HG03175 (cell line): ENCODE data around the gene ADAM23.
A peak's percentile ranks its signal among the peaks of the same experiment; 100 is the strongest.
"Not testable (repeated sequence)": the region's sequence is repeated elsewhere in the genome, so short reads cannot be mapped to it uniquely, and the experiment has no call there.

Experiments used
- ATAC-seq: cut with Tn5 transposase; IDR thresholded peaks from one replicate; pipeline ENCODE4 v1.9.1; 2021; ENCODE audit warnings: mild to moderate bottlenecking, moderate library complexity; ENCODE audit not compliant: unreplicated experiment

Gene ADAM23, protein sequence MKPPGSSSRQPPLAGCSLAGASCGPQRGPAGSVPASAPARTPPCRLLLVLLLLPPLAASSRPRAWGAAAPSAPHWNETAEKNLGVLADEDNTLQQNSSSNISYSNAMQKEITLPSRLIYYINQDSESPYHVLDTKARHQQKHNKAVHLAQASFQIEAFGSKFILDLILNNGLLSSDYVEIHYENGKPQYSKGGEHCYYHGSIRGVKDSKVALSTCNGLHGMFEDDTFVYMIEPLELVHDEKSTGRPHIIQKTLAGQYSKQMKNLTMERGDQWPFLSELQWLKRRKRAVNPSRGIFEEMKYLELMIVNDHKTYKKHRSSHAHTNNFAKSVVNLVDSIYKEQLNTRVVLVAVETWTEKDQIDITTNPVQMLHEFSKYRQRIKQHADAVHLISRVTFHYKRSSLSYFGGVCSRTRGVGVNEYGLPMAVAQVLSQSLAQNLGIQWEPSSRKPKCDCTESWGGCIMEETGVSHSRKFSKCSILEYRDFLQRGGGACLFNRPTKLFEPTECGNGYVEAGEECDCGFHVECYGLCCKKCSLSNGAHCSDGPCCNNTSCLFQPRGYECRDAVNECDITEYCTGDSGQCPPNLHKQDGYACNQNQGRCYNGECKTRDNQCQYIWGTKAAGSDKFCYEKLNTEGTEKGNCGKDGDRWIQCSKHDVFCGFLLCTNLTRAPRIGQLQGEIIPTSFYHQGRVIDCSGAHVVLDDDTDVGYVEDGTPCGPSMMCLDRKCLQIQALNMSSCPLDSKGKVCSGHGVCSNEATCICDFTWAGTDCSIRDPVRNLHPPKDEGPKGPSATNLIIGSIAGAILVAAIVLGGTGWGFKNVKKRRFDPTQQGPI

DNA sequence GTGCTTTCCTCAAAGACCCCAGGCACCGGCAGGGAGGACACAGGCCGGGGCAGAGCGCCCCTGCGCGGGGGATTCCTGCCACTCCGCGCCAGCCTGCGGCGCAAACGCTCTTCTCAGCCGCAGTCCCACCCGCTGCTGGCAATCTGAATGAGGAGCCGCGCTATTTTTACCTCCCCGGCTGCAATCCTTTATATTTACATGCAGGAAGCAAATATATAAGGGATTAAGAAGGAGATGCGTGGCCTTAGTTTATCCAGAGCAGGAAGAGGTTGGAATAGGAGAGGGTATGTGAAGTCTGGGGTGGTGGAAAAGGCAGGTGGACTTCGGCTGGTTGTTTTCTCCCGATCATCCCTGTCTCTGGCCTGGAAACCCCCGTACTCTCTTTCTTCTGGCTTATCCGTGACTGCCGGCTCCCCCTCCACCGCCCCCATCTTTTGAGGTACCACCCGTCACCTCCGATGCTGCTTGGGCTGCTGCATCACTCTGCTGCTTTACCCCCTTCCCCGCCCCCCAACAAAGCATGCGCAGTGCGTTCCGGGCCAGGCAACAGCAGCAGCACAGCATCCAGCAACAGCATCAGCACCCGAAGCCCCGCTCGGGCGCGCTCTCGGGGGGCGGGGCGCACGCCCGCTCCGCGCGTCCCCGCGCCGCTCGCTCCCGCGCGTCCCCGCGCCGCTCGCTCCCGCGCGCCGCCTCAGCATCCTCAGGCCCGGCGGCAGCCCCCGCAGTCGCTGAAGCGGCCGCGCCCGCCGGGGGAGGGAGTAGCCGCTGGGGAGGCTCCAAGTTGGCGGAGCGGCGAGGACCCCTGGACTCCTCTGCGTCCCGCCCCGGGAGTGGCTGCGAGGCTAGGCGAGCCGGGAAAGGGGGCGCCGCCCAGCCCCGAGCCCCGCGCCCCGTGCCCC lies at the start of gene ADAM23:
Gene ADAM23 (plus strand): TSS at position 700 of the 902 bp plus-strand sequence. CDS start 335 bp downstream, outside the sequence.
- ATAC-seq, result peak; percentile 30

DNA sequence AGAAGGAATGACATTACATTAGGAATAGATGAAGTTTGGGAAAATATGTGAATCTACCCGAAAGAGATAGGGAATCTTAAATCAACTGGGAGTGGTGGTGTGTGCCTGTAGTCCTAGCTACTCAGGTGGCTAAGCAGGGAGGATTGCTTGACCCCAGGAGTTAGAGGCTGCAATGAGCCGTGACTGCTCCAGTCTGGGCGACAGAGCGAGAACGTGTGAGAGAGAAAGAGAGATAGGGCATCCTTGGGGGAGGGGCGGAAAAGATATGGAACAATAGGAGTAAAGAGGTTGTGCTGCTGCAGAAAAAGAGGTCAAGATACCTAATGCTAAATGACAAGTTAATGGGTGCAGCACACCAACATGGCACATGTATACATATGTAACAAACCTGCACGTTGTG lies 47.1 kb upstream of the ADAM23 start:
- no peak for ATAC-seq

DNA sequence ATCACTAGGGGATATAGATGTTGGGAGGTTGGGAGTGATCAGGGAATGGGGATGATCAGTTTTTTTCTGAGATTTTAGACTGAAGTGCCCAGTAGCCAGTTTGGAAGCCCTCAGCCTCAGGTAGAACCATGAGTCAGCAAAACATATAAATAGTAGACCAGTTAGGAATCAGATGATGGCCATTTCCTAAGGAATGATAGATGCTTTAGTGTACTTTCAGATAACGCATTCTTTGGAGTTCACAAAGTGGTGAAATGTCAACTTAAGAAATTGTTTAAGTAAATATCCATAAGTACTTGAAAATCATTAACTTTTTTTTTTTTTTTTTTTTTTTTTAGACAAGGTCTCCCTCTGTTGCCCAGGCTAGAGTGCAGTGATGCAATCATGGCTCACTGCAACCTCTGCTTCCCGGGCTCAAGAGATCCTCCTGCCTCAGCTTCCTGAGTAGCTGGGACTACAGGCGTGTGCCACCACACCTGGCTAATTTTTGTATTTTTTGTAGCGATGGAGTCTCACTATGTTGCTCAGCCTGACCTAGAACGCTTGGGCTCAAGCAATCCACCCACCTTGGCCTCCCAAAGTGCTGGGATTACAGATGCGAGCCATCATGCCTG lies 40.3 kb upstream of the ADAM23 start:
- ATAC-seq, result not testable (repeated sequence)

DNA sequence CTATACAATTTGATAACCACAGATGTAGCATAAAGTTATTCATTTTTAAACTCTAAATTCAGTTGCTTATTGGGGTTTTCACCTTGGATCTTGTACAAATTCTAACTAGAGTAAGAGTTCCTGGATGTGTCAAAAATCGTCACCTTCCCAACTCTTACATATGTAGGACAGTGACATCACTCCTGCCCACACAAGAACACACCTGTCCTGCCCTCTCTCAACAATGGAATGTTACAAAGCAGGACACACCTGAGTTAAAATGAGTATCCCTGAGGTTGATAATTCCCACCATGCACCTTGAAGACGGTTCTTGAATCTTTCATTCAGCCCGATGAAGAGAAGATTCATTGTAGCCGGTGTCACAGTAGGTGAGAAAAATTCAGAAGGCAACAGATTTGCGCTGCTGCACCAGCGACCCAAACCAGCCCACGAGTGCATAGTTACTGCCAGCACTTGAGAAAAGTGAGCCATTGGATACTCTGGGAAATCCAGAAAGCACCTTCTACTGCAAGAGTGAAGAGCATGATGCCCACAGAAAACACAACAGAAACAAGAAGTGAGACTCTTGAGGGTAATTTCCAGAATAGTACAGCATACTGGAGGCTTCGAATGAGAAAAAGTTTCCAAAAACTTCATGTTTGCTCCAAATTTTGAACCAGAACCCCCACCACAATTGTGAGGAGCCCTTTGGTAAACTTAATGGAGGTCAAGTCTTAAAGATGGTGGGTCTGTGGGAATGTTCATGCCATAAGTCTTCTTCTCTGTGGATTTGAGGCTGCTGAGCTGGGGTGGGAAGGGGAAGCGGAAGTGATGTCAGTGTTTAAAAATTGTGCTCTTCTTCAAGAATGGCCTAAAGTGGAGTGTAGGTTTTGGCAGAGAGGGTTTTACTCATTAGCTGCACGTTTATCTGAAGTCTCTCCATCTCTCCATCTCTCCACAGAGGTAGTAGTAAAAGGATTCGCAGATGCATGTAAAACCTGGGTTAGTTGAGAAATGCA lies 34.7 kb upstream of the ADAM23 start:
- peak; percentile 76 for ATAC-seq

DNA sequence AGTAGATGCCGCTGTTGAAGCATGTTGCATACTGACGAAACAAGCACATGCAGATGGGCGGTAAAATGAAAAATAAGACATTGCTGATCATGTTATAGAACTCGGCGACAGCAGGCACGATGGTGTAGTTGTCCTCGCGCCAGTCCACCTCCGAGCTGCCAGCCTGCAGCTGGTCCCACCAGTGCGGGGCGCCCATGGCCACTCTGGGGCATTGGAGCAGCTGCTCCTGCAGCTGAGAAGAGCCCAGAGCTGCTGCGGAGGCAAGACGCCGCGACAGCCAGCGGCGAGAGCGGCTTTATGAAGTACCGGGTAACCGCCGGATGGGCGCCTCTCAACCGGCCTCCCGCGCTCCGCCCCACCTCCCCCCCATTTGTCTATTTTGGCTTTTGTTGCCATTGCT lies 32.6 kb upstream of the ADAM23 start:
- ATAC-seq, result no peak

DNA sequence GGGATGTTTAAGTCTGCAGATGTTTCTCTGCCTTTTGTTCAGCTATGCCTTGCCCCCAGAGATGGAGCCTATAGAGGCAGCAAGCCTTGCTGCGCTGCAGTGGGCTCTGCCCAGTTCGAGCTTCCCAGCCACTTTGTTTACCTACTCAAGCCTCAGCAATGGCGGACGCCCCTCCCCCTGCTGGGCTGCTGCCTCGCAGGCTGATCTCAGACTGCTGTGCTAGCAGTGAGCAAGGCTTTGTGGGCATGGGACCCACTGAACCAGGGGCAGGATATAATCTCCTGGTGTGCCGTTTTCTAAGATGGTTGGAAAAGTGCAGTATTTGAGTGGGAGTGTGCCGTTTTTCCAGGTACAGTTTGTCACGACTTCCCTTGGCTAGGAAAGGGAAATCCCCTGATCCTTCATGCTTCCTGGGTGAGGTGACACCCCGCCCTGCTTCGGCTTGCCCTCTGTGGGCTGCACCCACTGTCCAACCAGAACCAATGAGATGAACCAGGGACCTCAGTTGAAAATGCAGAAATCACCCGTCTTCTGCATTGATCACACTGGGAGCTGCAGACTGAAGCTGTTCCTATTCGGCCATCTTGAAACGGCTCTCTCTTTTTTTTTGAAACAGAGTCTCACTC lies 27.6 kb upstream of the ADAM23 start:
- ATAC-seq, result no peak

DNA sequence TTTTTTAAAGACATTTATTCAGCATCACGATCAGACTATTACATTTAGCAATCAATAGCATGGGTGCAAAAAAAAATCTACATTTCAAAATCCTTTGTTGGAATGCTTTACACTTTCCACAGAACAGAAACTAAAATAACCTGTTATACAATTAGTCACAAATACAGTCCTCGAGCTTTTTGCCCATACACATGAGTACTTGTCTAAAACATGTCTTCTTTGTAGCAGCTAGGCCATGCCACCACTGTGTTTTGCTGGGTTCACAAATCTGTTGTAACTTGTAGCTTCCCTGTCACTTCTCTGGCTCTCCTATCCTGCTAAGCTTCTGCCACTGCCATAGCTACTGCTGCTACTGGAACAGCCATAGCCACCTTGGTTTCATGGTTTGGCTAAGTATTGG lies 24.4 kb upstream of the ADAM23 start:
- no peak for ATAC-seq

DNA sequence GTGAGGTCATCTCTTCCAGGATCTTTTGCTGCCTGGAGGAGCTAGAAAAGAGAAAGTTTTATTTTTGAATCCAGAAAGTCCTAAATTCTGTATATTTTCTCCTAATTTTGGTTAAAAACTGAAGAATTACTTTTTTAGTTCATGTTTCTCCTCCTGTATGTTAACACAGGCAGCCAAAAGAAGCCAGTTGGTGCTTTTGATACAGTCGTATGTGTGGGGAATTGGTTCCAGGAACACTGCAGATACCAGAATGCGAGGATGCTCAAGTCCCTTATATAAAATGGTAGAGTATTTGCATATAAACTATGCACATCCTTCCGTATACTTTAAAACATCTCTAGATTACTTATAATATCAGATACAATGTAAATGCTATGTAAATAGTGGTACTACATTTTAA lies 22.6 kb upstream of the ADAM23 start:
- no peak for ATAC-seq

DNA sequence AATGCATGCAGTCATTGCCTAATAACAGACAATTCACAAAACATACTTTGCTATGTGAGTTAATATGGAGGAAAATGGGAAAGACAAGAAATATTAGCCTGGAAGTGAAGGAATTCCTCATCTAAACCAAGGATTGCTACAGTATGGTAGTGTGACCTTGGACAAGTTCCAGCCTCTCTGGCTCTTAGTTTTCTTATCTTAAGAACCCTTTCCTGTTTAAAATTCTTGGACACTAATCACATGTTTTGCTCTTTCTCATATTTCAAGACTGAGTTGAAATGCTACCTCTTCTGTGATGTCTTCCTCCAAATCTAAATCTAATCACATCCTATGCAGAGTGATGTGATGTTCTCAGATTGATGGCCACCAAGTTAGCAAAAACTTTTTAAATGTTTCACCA lies 20.8 kb upstream of the ADAM23 start:
- no peak for ATAC-seq

DNA sequence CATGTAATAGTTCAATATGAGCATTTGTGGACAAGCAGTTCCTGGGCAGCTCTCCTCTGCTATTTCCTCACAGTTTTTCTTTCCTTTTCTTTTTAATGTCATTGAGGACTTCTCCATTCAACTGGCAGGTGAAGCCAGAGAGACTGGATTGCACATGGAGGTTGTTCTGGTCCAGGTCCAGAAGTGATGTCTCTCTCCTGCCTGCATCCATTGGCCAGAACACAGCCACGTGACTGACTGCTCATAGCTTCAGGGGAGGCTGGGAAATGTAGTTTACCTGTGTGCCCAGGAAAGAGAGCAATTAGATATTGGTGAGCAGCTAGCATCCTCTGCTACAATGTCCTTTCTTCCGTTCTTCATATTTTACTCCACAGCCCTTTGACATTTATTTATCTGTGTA lies 20.2 kb upstream of the ADAM23 start:
- no peak for ATAC-seq

DNA sequence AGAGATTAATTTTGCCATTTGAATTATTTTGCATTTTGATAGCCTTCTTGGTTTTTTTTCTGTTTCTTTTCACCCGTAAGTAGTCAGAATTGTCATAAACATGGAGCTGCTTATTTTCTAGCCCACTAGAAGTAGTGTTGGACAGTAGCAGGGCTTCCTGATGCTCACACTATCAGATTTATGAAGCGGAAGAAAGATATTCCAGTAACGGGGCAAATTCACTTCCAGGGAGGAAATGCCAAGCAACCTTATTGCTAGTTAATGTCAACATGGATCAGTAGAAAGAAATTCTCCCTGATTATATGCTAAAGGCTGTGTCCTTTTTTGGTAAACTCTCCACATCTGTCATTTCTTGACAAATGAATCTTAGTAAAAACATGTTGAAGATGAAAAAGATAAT lies 19.2 kb upstream of the ADAM23 start:
- no peak for ATAC-seq

DNA sequence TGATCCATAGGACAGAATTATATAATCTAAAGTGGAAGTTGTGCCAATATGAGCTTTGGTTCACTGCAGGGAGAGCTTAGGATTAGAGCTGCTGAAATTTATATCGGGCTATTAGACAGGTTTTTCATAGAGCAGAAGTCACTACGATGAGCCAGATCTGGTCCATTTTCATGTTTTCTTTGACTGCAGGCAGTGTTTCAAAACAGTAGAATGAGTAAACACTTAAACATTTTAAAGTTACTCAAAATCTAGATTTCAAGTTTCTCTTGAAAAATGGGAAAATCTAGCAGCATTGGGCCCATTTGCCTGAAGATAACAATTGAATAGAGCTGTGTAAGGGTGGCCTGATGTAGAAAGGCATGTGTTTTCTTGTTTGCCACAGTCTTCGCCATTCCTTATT lies 14.5 kb upstream of the ADAM23 start:
- ATAC-seq, result no peak

DNA sequence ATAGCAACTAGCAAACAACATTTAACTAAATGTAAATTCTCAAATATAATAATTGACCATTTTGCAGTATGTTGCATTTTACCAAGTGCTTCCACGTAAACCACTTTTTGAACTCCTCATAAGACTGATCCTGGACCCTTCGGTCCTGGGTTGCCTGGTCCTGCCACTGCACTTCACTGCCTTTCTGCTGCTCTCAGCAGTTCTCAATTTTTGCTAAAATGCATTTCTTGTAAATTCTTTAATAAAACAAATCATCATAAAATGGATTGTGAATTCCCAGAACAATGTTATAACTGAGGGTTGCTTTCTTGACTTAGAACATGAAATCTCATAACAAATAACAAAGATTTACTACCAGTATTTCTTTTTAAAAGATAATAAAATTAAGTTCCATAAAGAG lies 12.9 kb upstream of the ADAM23 start:
- no peak for ATAC-seq

DNA sequence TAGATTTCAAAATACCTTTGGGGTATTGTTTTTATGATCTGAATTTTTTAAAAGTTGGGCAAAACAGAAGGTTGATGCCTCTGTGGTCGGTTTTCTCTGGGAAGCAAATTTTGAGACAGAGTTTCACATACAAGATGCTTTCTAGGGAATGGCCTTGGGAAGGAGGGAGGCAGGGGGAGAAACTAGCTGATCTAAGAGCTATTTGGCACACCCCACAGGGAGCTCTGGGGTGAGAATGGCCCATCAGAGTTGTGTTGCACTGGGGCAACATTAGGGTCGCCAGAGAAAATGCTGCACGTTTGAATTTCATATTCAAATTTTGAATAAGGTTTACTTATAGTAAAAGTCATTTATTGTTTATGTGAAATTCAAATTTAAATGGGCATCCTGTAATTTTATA lies 11.9 kb upstream of the ADAM23 start:
- no peak for ATAC-seq

DNA sequence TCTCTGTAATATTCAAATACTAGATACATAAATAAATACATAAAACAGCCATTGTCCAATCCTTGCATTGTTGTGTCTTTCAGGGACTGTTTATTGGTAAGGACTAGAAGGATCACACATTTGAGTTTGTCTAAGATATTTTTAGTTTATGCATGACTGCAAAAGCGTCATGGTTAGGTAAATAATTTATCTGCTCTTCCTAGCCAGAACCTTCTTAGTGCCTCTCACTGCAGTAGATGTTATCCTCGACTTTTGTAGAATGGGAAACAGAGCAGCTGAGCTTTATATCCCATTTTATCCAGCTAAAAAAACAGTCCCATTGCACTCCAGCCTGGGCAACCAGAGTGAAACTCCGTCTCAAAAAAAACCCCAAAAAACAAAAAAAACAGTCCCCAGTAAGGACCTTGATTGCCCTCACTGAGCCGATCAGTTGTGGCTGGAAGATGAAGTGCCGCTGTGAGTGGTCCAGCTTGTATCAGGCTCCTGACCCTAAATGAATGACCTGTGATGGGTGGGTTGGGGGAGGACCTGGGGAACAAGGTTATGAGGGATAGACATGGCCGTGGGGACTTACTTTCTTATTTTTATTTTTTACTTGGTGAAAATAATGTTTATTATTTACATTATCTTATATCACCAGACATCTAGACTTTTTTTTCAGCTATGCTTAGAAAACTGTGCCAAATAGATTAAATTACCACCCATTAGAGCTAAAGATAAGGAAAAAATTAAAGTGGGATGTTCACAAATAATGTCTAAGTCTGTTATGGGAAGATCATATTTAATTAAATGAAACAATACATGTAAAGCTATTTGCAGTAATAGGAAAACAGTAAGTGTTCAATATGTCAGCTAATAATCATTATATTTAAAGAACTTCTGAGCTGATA lies 10.9 kb upstream of the ADAM23 start:
- no peak for ATAC-seq

DNA sequence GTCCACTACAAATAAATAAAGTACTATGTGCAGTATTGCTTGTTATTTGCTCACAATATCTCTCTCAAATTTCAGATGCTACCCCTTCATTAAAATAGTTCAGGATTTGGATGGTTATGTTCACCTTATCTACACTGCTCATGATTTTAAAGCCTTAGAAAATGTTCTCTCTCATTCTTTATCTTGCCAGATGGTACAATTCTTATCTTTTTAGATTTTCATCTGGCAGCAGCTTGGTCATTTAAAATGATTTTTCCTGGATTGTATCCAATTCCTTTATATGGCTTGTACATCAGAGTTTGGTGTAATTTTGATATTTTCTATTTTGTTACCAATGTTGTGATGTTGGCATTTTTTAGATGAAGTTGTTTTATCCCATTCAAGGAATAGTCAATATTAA lies 10.1 kb upstream of the ADAM23 start:
- ATAC-seq, result no peak

DNA sequence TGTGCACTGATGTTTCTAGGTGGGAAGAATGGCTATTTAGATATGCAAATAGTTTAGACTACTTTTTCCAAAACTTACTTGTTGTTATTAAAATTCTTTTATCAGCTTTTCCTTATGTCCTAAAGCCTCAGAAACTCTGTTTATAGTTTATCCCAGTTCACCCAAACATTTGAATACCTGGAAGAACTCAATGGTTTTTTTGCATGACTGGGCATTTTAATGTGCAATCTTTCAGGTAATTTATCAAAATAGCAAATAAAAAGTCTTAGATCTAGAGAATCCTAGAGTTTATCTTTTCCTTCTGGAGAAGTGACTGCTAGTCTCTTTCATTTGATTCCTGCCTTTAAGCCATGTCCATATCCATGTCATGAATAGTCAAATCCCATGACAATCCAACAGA lies 9.6 kb upstream of the ADAM23 start:
- ATAC-seq, result no peak

DNA sequence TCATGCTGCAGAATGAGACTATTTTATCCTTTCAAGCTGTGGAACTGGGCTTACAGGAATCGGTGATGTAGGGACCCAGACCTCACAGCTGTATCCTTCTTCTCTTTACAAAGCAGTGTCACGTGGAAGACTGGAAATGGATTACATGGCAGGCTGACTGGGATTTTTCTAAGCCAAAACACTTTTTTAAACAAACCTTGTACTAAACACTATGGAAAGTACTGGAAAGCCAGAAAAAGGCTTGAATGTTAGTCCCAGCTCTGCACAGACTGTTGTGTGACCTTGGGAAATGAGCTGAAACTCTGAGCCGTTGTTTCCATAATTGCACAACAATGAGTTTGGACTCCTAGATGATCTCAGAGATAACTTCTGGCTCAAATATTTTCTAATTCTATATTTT lies 7.6 kb upstream of the ADAM23 start:
- no peak for ATAC-seq
